Tibial artery (tissue), 4 donors: Measurements from ENCODE around the gene RPH3AL.
A peak's percentile ranks its signal among the peaks of the same experiment; 100 is the strongest.

Experiments used
- DNase-seq, 2 donors: peaks; one replicate each; pipeline ENCODE4 v3.0.0-alpha.2; 2019
- H3K27ac ChIP-seq, 2 donors: fragments of 200-600 bp; sonication (generic) in 1 of 2; 1 replicate in 1 of 2; 2 replicates in 1 of 2; pipeline ENCODE4 v1.5.1; 2018 to 2019; ENCODE audit warnings: mild to moderate bottlenecking in 1 of 2
- H3K27me3 ChIP-seq, 2 donors: fragments of 200-600 bp; sonication (generic) in 1 of 2; one replicate each; pipeline versions ENCODE4 v1.5.1 to v1.6.0; 2016 to 2019
- H3K36me3 ChIP-seq, 3 donors: fragments of 200-600 bp; sonication (generic) in 2 of 3; one replicate each; pipeline ENCODE4 v1.5.1; 2016 to 2019; ENCODE audit warnings: mild to moderate bottlenecking in 2 of 3
- H3K4me1 ChIP-seq, 4 donors: fragments of 200-600 bp; sonication (generic) in 2 of 4; 1 replicate in 3 of 4; 2 replicates in 1 of 4; pipeline ENCODE4 v1.5.1; 2016 to 2019
- H3K4me3 ChIP-seq, 2 donors: fragments of 200-600 bp; sonication (generic) in 1 of 2; 1 replicate in 1 of 2; 2 replicates in 1 of 2; pipeline ENCODE4 v1.5.1; 2018 to 2019; ENCODE audit warnings: mild to moderate bottlenecking in 2 of 2
- H3K9me3 ChIP-seq, 3 donors: fragments of 200-600 bp; sonication (generic) in 1 of 3; one replicate each; pipeline ENCODE4 v1.5.1; 2016 to 2019
- intact Hi-C: fragments of 100-400 bp; cut with DNase I; formaldehyde crosslinking; loops from one replicate; pipeline ENCODE4 v1.15.0; 2023; ENCODE audit warnings: low total_unique reads
- TF ChIP-seq, protein P1 (sequence below), 2 experiments: fragments of 200-600 bp in 1 of 2; fragments of 450-650 bp in 1 of 2; IDR thresholded peaks; one replicate each; pipeline ENCODE4 v1.5.1; 2017 to 2019; ENCODE audit warnings: antibody characterized with exemption in 2 of 2, mild to moderate bottlenecking in 1 of 2, moderate library complexity in 1 of 2

Gene RPH3AL

DNA sequence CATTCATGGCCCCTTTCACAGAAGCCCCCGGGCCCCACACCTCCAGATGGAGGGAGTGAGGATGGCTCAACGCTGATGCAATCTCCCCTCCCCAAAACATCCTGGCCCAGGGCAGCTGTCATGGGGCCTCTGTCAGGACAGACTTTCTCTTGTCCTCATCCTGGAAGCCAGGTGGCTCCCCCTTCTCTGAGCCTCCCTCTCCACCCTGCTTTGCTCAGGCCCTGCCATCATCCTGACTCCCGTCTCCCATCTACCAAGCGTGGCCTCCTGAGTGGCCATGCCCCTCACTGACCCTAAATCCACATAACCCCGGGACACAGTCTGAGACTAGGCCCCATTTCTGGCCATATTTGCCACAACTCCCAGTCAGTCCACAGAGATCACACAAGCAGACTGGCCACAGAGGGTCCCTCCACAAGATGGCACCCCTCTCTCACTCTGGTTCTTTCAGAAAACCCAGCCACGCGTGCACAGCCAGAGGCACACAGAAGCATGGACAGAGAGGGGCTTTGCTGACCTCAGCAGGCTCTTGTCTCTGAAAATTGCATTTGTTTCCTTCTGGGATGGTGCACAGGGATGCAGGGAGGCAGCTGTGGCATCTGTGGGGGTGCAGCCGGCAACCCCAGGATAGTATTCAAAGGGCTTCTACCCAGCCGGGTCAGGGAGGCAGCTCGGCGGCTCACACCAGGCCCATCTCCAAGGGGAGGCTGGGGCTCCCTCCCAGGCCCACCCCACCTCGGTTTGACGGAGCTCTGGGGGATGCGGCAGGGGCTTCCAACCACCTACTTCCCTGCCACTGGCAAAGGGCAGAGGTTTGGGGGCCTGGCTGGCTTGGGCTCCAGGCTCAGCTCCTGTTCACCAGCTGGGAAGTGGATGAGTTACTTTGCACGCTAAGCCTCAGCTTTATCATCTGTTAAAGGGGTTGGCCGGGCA is 188.0 kb downstream of the RPH3AL start:
- DNase-seq: peak in 1 of 2 donors; percentile 38
- Histone ChIP-seq H3K36me3 (no peaks in the 10 kb centered on the region), H3K27ac (no peak overlapping the region), H3K9me3 (no peaks in the 10 kb centered on the region), H3K4me3 (no peak overlapping the region), H3K27me3 (peaks cover 0 to 11% of the 10 kb centered on the region in 2 donors), H3K4me1 (no peaks in the 10 kb centered on the region)
- TF ChIP-seq, protein P1, sequence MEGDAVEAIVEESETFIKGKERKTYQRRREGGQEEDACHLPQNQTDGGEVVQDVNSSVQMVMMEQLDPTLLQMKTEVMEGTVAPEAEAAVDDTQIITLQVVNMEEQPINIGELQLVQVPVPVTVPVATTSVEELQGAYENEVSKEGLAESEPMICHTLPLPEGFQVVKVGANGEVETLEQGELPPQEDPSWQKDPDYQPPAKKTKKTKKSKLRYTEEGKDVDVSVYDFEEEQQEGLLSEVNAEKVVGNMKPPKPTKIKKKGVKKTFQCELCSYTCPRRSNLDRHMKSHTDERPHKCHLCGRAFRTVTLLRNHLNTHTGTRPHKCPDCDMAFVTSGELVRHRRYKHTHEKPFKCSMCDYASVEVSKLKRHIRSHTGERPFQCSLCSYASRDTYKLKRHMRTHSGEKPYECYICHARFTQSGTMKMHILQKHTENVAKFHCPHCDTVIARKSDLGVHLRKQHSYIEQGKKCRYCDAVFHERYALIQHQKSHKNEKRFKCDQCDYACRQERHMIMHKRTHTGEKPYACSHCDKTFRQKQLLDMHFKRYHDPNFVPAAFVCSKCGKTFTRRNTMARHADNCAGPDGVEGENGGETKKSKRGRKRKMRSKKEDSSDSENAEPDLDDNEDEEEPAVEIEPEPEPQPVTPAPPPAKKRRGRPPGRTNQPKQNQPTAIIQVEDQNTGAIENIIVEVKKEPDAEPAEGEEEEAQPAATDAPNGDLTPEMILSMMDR (IDR thresholded peaks at IDR 0.05): peak in 1 of 2 experiments; percentile 28
- intact Hi-C loops: no loop called here

DNA sequence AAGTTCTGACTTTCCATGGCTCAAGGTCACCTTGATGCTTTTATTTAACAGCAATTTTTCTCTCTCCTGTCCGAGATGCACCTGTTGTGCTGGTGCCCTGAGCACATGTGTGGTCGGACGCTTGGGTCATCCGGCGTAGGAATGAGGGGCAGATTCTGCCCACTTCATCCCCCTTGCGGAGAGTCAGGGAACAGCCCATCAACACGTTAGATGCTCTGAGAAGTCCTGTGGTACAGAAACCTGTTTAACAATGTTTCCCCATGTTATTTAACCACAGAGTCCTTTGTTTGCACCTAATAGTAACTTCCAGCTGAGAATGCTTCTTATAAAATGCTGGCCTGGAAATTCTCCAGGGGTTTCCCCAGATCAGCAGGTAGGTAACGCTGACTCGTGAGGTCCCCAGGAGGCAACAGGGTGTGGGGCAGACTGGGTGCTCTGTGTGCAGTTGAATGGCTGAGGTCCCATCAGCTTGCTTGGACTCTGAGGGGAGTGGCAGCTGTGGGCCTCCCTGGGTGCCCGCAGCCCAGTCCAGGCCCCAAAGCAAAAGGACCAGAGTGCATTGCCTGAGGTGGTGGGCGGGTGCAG is 189.0 kb downstream of the RPH3AL start:
- Histone ChIP-seq H3K4me3 (no peak overlapping the region), H3K27ac (no peak overlapping the region), H3K4me1 (no peaks in the 10 kb centered on the region), H3K27me3 (peaks cover 0 to 9% of the 10 kb centered on the region in 2 donors), H3K36me3 (no peaks in the 10 kb centered on the region), H3K9me3 (no peaks in the 10 kb centered on the region)
- DNase-seq: no peak
- intact Hi-C loops: no loop called here
- TF ChIP-seq, protein P1 (IDR thresholded peaks at IDR 0.05): no peak

- Histone ChIP-seq H3K27ac (no peak overlapping the region), H3K4me3 (no peak overlapping the region), H3K27me3 (peaks cover 0 to 9% of the 10 kb centered on the region in 2 donors), H3K36me3 (no peaks in the 10 kb centered on the region), H3K9me3 (no peaks in the 10 kb centered on the region), H3K4me1 (no peaks in the 10 kb centered on the region)
- DNase-seq: no peak
- TF ChIP-seq, protein P1 (IDR thresholded peaks at IDR 0.05): no peak
- intact Hi-C loops: no loop called here
Measured at GRCh38 chr17:162689-163088, 189.9 kb downstream of the RPH3AL start.
